ENCODE results near the gene PRICKLE2. TPM values are rescaled to one million over a fixed set of nuclear protein-coding genes. Genes with fewer than 3 reads are reported as not detected.

Gene PRICKLE2
- polyA plus RNA-seq, 2 of the 4 experiments (the other 2 are of a cell fraction): 5.3 to 6.3 TPM

- TF ChIP-seq HOXB13 (CRISPR knock-in tag; IDR thresholded peaks at IDR 0.05; ENCODE audit: low read depth) (no peak), EHF (CRISPR knock-in tag; IDR thresholded peaks at IDR 0.05) (no peak), CBX2 (IDR thresholded peaks at IDR 0.05; ENCODE audit: borderline replicate concordance, low read depth) (no peak), TP53 (CRISPR knock-in tag; IDR thresholded peaks at IDR 0.05) (no peak), KDM1A (IDR thresholded peaks at IDR 0.05; ENCODE audit: low read depth) (no peak), SREBF2 (IDR thresholded peaks at IDR 0.05) (no peak), CHD4 (IDR thresholded peaks at IDR 0.05; ENCODE audit: borderline replicate concordance) (no peak)
- no peak for DNase-seq (ENCODE audit: low read depth in 1 of 2, low spot score in 1 of 2)
- 67% methylated on average over 3 of the region's 3 CpGs for WGBS (ENCODE audit: missing lambda C conversion rate)
- ChIA-PET POLR2A (no interaction called here), CTCF (interaction anchor here (0.9 to 2.4 kb wide), 2 partner anchors 8 to 68 kb away, joined by 3 to 7 read pairs; no protein-coding TSS in a partner anchor)
- Histone ChIP-seq H3K9me3 (no peaks in the 10 kb centered on the region; the same call in 2 of the 3 replicates), H3K27ac (peak overlapping the region in 1 of 2 experiments; percentile 19; a peak in 1 of 6 replicates), H3K4me2 (no peak overlapping the region), H3K4me3 (no peak overlapping the region), H3K4me1 (peaks cover 19% of the 10 kb centered on the region)
- ATAC-seq: no peak
- no peak for FAIRE-seq
These were observed 126.6 kb downstream of the PRICKLE2 start for GRCh38 chr3:64098670-64099069.

- no peaks in the 10 kb centered on the region; the same call in 2 of the 3 replicates for H3K9me3 ChIP-seq
- WGBS (ENCODE audit: missing lambda C conversion rate): 91% methylated on average over 5 of the region's 5 CpGs
- no peak overlapping the region for H3K4me3 ChIP-seq
- ATAC-seq (no peak), DNase-seq (ENCODE audit: low read depth in 1 of 2, low spot score in 1 of 2) (no peak), FAIRE-seq (no peak)
- H3K4me2 ChIP-seq: no peak overlapping the region
- peak overlapping the region in 1 of 2 experiments; percentile 17; a peak in 1 of 6 replicates for H3K27ac ChIP-seq
- TF ChIP-seq SREBF2 (IDR thresholded peaks at IDR 0.05) (no peak), PBX3 (IDR thresholded peaks at IDR 0.05) (no peak), ATOH8 (CRISPR knock-in tag; IDR thresholded peaks at IDR 0.05; ENCODE audit: low read depth) (no peak), HOXB5 (CRISPR knock-in tag; IDR thresholded peaks at IDR 0.05) (no peak), SMC3 (IDR thresholded peaks at IDR 0.05) (no peak), JUNB (IDR thresholded peaks at IDR 0.05) (no peak), FOXS1 (CRISPR knock-in tag; IDR thresholded peaks at IDR 0.05) (no peak), MAFK (IDR thresholded peaks at IDR 0.05; ENCODE audit: partially characterized antibody) (no peak), USF2 (IDR thresholded peaks at IDR 0.05) (no peak), ELK1 (IDR thresholded peaks at IDR 0.05; ENCODE audit: low read depth, low read length) (no peak), RARB (CRISPR knock-in tag; IDR thresholded peaks at IDR 0.05) (no peak), CTCF (IDR thresholded peaks at IDR 0.05) (no peak), E2F6 (IDR thresholded peaks at IDR 0.05; ENCODE audit: borderline replicate concordance, low read depth) (no peak), HOXB13 (CRISPR knock-in tag; IDR thresholded peaks at IDR 0.05; ENCODE audit: low read depth) (no peak)
- ChIA-PET CTCF (no interaction called here), POLR2A (no interaction called here)
- H3K4me1 ChIP-seq: peaks cover 20% of the 10 kb centered on the region
These were observed 127.3 kb downstream of the PRICKLE2 start for GRCh38 chr3:64097920-64098319.
